Amniotic stem cell (primary cell): ENCODE results near the gene DIAPH2.
"Not testable (repeated sequence)": the region's sequence is repeated elsewhere in the genome, so short reads cannot be mapped to it uniquely, and the experiment has no call there.

Experiments used
- DNase-seq: peaks from one replicate; lab custom pipeline; 2025; lab: John Stamatoyannopoulos, UW

DIAPH2 gene

GRCh38 chrX:96719161-96719875 is 34.7 kb downstream of the DIAPH2 start:
- no peak for DNase-seq

- DNase-seq, result no peak
Observed at GRCh38 chrX:96721354-96721753, 36.7 kb downstream of the DIAPH2 start.

- DNase-seq, result no peak
Observed at GRCh38 chrX:96722781-96723180, 38.1 kb downstream of the DIAPH2 start.

- DNase-seq, result no peak
Observed at GRCh38 chrX:96729053-96729452, 44.4 kb downstream of the DIAPH2 start.

- no peak for DNase-seq
Observed at GRCh38 chrX:96729868-96730643, 45.4 kb downstream of the DIAPH2 start.

- not testable (repeated sequence) for DNase-seq
Observed at GRCh38 chrX:96731000-96731399, 46.4 kb downstream of the DIAPH2 start.

GRCh38 chrX:96743367-96744073 is 58.9 kb downstream of the DIAPH2 start:
- no peak for DNase-seq

- no peak for DNase-seq
Observed at GRCh38 chrX:96752781-96753180, 68.1 kb downstream of the DIAPH2 start.

GRCh38 chrX:96753230-96753629 is 68.6 kb downstream of the DIAPH2 start:
- no peak for DNase-seq

GRCh38 chrX:96756491-96756890 is 71.8 kb downstream of the DIAPH2 start:
- no peak for DNase-seq

GRCh38 chrX:96761566-96761965 is 76.9 kb downstream of the DIAPH2 start:
- DNase-seq, result no peak

GRCh38 chrX:96763608-96764007 is 79.0 kb downstream of the DIAPH2 start:
- DNase-seq, result no peak

GRCh38 chrX:96764864-96765263 is 80.2 kb downstream of the DIAPH2 start:
- no peak for DNase-seq

GRCh38 chrX:96770315-96770714 is 85.7 kb downstream of the DIAPH2 start:
- no peak for DNase-seq

- no peak for DNase-seq
Observed at GRCh38 chrX:96771486-96771885, 86.8 kb downstream of the DIAPH2 start.

- DNase-seq, result no peak
Observed at GRCh38 chrX:96774116-96774515, 89.5 kb downstream of the DIAPH2 start.

- no peak for DNase-seq
Observed at GRCh38 chrX:96776966-96777365, 92.3 kb downstream of the DIAPH2 start.

GRCh38 chrX:96791559-96791958 is 106.9 kb downstream of the DIAPH2 start:
- no peak for DNase-seq

GRCh38 chrX:96792047-96792446 is 107.4 kb downstream of the DIAPH2 start:
- no peak for DNase-seq

- DNase-seq, result no peak
Observed at GRCh38 chrX:96798982-96799381, 114.3 kb downstream of the DIAPH2 start.

- no peak for DNase-seq
Observed at GRCh38 chrX:96807318-96807717, 122.7 kb downstream of the DIAPH2 start.

GRCh38 chrX:96820935-96821334 is 136.3 kb downstream of the DIAPH2 start:
- DNase-seq, result no peak

GRCh38 chrX:96824166-96824565 is 139.5 kb downstream of the DIAPH2 start:
- DNase-seq, result no peak
